Activated gamma-delta T cell treated with anti-CD3 and anti-CD28 coated beads, Interleukin-2, amount 50 U/mL, for 16 hours (primary cell): Measurements from ENCODE around the gene HS2ST1.
"Not testable (repeated sequence)": the region's sequence is repeated elsewhere in the genome, so short reads cannot be mapped to it uniquely, and the experiment has no call there.

ENCODE experiments used
- DNase-seq: peaks from one replicate; pipeline ENCODE4 v3.0.0-alpha.2; 2020; ENCODE audit warnings: low read depth

The HS2ST1 gene

GRCh38 chr1:87023326-87023725, 108.9 kb downstream of the HS2ST1 start:
- DNase-seq, result no peak

GRCh38 chr1:87024936-87025540, 110.6 kb downstream of the HS2ST1 start:
- no peak for DNase-seq

GRCh38 chr1:87027561-87027960, 113.1 kb downstream of the HS2ST1 start:
- not testable (repeated sequence) for DNase-seq

- no peak for DNase-seq
Measured at GRCh38 chr1:87028576-87028975, 114.1 kb downstream of the HS2ST1 start.

GRCh38 chr1:87030740-87031690, 116.6 kb downstream of the HS2ST1 start:
- no peak for DNase-seq

GRCh38 chr1:87034351-87034750, 119.9 kb downstream of the HS2ST1 start:
- no peak for DNase-seq

- DNase-seq, result no peak
Measured at GRCh38 chr1:87039096-87039495, 124.7 kb downstream of the HS2ST1 start.

GRCh38 chr1:87042111-87042811, 127.8 kb downstream of the HS2ST1 start:
- no peak for DNase-seq

- no peak for DNase-seq
Measured at GRCh38 chr1:87044424-87044823, 130.0 kb downstream of the HS2ST1 start.

GRCh38 chr1:87044840-87045239, 130.4 kb downstream of the HS2ST1 start:
- DNase-seq, result peak; percentile 2

- no peak for DNase-seq
Measured at GRCh38 chr1:87045761-87046304, 131.4 kb downstream of the HS2ST1 start.

- DNase-seq, result no peak
Measured at GRCh38 chr1:87046951-87047350, 132.5 kb downstream of the HS2ST1 start.

GRCh38 chr1:87048237-87048636, 133.8 kb downstream of the HS2ST1 start:
- no peak for DNase-seq

GRCh38 chr1:87051965-87052364, 137.5 kb downstream of the HS2ST1 start:
- no peak for DNase-seq

GRCh38 chr1:87052400-87052799, 138.0 kb downstream of the HS2ST1 start:
- no peak for DNase-seq

GRCh38 chr1:87052961-87053360, 138.5 kb downstream of the HS2ST1 start:
- DNase-seq, result no peak

- DNase-seq, result no peak
Measured at GRCh38 chr1:87053446-87053845, 139.0 kb downstream of the HS2ST1 start.

- DNase-seq, result no peak
Measured at GRCh38 chr1:87056974-87057373, 142.5 kb downstream of the HS2ST1 start.

GRCh38 chr1:87058343-87058649, 143.9 kb downstream of the HS2ST1 start:
- DNase-seq, result no peak

- no peak for DNase-seq
Measured at GRCh38 chr1:87061742-87062156, 147.3 kb downstream of the HS2ST1 start.

- DNase-seq, result no peak
Measured at GRCh38 chr1:87062687-87063086, 148.3 kb downstream of the HS2ST1 start.

- DNase-seq, result no peak
Measured at GRCh38 chr1:87064309-87064708, 149.9 kb downstream of the HS2ST1 start.

GRCh38 chr1:87064986-87065385, 150.6 kb downstream of the HS2ST1 start:
- DNase-seq, result no peak
